GM21360 (cell line): ENCODE measurements around the gene SP110.
"Not testable (repeated sequence)": the region's sequence is repeated elsewhere in the genome, so short reads cannot be mapped to it uniquely, and the experiment has no call there.

Source experiments
- ATAC-seq: cut with Tn5 transposase; IDR thresholded peaks from one replicate; pipeline ENCODE4 v1.9.1; 2021; ENCODE audit warnings: mild to moderate bottlenecking, moderate library complexity; ENCODE audit not compliant: unreplicated experiment

The SP110 gene

GRCh38 chr2:230219419-230220331, at the start of gene SP110:
SP110 (minus strand) TSS chr2:230219984; CDS start chr2:230216927, 3,057 bp downstream.
- ATAC-seq, result peak; percentile 78

GRCh38 chr2:230268606-230269243, 48.9 kb upstream of the SP110 start:
- ATAC-seq, result peak; percentile 59

DNA sequence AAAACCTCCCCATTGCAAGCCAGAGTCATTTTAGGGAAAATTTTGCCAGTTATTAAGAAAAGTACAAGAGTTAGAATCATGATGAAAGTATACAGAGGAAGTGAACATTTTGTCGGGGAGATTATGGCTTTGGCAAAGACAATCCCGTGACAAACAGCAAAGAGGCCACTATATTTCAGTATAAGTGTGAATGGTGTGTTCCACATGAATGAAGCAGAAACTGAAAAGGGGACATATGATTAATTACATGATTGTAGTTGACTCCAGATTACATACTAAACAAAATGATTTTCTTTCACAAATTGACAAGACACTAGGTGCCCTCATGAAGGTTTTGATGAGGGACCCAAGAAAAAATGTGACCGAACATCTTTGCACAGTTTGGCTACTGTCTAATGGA, 47.8 kb upstream of the SP110 start:
- peak; percentile 52 for ATAC-seq

DNA sequence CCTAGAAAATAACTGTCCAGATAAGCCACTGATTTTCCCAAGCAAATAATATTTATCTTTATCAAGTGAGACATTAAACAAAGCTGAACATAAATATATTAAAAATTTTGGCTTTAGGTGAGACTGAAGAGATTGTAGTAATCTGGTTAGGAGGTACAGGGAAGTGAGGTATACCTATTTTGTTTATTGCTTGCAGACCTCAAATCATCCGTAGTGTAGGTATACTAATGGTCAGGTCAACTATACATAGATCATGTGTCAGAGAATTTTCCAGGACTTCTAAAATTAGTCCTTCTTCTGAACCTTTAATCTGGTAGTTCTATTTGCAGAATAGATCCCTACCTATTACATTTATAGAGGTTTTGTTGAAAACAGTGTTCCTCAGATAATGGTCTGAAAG, 47.3 kb upstream of the SP110 start:
- ATAC-seq, result no peak

DNA sequence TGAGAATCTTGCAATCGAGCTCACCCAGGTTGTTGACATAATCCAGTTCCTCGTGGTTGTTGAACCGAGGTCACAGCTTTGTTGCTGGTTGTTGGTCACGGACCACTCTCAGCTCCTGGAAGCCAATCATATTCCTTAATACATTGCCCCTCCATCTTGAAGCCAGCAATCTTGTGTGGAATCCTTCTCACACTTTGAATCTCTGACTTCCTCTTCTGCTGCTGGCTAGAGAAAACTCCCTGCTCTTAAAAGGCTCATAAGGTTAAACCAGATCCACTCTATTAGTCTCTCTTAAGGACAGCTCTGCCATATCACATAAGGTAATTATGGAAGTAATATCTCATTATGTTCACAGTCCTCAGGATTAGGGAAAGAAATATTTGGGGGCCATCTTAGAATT, 46.9 kb upstream of the SP110 start:
- no peak for ATAC-seq

DNA sequence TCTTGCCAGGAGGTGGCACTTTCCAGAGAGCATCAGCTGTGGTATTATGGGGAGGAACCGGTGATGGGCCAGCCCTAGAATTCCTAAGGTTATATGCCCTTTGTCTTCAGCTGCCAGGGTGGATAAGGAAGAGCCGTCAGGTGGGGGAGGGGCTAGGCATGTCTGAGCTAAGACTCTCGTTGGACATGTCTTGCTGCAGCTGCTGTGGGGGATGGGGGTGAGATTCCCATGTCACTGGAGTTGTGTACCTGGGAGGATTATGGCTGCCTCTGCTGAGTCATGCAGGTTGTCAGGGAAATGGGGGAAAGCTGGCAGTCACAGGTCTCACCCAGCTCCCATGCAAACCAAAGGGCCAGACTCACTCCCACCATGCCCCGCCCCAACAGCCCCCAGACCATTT, 45.2 kb upstream of the SP110 start:
- ATAC-seq, result not testable (repeated sequence)

- no peak for ATAC-seq
Observed at GRCh38 chr2:230262246-230262645, 42.5 kb upstream of the SP110 start.

GRCh38 chr2:230258483-230258882, 38.7 kb upstream of the SP110 start:
- no peak for ATAC-seq

DNA sequence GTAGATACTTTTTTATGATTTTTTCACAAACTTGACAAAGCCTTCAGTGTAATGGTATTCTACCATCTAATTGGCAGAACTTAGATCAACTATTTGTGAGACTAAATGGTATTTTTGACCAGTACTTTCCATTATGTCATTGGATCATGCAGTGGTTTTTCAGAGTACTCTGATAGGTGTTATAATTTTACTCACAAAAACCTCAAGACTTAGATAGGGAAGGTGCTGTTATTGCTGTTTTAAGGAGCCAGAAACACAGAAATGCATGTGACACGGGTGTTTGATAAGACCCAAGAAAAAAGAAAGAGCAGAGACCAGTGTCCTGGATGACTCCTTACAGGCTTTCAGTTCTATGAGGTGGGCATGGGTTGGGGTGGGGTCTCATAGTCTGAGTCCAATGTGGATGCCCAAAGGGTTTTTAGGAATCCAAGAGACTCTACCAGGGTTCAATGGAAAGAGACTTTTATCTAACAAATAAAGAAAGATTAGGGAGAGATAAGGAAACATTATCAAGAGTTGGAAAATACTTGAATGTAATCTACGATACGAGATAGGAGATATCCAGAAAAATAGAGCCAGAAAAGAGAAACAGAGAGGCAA, 37.0 kb upstream of the SP110 start:
- ATAC-seq, result no peak

- no peak for ATAC-seq
Observed at GRCh38 chr2:230254152-230254881, 34.5 kb upstream of the SP110 start.

DNA sequence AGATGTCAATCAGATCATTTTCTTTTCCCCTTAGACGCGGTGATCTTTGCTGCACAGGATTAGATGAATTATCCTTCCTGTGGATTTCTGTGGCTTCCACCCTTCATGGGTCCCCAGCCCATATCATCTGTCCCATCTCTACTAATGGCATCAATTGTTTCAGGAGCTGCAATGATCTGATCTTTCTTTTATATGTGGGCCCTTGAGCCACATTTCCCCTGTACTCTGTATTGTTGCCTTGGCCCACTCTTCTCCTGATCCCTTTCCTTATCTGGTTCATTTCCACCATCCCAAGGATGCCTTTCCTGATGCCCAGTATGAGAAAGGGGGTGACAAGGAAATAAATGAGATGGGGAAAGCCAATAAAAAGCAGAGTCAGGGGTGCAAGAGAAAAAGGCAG, 30.4 kb upstream of the SP110 start:
- no peak for ATAC-seq

DNA sequence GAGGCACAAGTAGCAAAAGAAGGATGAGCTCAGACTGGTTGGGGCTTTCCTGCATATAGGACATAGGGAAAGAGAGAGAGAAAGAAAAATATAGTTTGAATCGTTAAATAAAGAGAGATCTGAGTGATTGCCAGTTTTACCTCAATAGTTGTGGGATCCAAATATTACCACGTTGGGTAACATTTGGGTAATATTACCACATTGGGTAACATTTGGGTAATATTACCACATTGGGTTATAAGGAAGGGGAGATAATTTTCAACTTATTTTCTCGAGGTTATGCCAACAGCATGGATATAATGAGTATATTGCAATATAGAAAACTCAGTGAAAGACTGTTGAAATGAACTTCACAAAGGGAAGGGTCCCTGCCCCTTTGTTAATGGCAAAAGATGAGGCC, 26.4 kb upstream of the SP110 start:
- ATAC-seq, result no peak

GRCh38 chr2:230244211-230244610, 24.4 kb upstream of the SP110 start:
- no peak for ATAC-seq

DNA sequence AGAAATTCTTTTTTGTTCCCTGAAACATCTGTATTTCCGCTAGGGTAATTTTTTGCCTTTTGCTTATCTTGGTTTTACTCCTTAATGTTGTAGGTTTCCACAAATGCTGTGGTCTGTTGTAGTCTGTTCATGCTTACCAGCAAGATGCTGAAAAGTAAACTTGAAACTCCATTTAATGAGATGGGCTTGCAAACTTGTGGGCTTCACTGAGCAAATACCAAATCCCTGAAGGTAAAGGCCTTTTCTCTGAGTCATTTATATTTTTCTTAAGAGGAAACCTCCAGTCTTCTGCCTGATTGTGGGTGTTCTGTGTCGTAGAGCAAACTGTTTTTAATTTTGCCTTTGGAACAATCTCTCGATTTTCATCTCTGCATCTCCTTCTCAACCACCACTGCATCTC, 15.1 kb upstream of the SP110 start:
- ATAC-seq, result peak; percentile 59

- ATAC-seq, result peak; percentile 76
Observed at GRCh38 chr2:230234122-230234722, 14.4 kb upstream of the SP110 start.

- ATAC-seq, result no peak
Observed at GRCh38 chr2:230231251-230231650, 11.5 kb upstream of the SP110 start.

DNA sequence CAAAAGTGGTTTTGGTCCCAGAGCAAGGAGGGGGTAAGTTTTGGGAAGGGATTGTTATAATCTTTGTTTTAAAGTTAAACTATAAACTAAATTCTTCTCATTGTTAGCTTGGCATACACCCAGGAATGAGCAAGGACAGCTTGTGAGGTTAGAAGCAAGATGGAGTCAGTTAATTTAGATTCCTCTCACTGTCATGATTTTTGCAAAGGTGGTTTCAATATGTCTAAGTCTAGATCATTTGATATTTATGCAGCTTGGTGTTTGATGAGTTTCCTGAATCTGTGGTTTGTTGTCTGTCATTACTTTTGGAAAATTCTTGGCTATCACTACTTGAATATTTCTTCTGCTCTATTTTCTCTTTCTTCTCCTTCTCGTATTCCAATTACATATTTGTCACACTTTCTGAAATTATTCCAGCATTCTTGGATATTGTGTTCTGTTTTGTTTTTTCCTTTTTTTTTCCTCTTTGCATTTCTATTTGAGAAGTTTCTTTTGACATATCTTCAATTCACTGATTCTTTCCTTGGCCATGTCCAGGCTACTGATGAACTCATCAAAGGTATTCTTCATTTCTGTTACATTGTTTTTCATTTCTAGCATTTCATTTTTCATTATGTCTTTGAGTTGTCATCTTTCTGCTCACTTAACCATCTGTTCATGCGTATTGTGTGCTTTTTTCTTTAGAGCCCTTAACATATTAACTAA, 10.9 kb upstream of the SP110 start:
- no peak for ATAC-seq

- ATAC-seq, result no peak
Observed at GRCh38 chr2:230230087-230230486, 10.3 kb upstream of the SP110 start.

- ATAC-seq, result no peak
Observed at GRCh38 chr2:230227216-230227615, 7.4 kb upstream of the SP110 start.

- ATAC-seq, result peak; percentile 71
Observed at GRCh38 chr2:230226051-230226551, 6.3 kb upstream of the SP110 start.
